Measurements from ENCODE around the gene SLC39A7. TPM values are rescaled to one million over a fixed set of nuclear protein-coding genes. Genes with fewer than 3 reads are reported as not detected.

SLC39A7 gene
- total and polyA plus RNA-seq, 2 of the 13 experiments (the other 11 are each of a cell fraction or from before 2014, with no cell fraction given) = 142 to 229 TPM

DNA sequence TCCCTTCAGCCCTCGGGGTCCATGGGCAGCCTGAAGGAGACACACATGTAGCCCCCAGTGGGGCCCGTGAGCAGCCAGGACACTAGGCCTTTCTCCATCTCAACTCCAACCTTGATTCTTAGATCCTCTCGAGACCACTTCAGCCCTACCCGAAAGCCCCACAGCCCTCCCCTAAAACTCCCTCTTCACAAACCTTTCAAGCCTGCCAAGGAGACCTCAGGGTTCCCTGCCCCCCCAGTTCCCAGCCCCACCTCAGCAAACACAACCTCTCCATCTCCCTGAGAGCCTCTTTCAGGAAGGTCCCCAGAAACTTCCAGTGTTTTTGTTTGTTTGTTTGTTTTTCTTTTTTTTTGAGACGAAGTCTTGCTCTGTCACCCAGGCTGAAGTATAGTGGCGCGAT lies 19.5 kb upstream of the SLC39A7 start:
- Histone ChIP-seq H3K27me3 (ENCODE audit: control insufficient read depth in 1 of 2, insufficient read depth in 2 of 2, low read length in 2 of 2) (peaks cover 4 to 35% of the 10 kb centered on the region in 2 experiments; a peak in 3 of 5 replicates), H3K4me1 (ENCODE audit: insufficient read depth, low read length) (peaks cover 6% of the 10 kb centered on the region; the same call in 1 of the 2 replicates), H3K9ac (ENCODE audit: insufficient read depth, low read depth, low read length) (no peak overlapping the region), H3K9me3 (ENCODE audit: low read length) (peaks cover 19% of the 10 kb centered on the region; the same call in 1 of the 2 replicates), H2AFZ (ENCODE audit: low read length) (no peak overlapping the region), H4K20me1 (ENCODE audit: insufficient read depth, low read length) (no peaks in the 10 kb centered on the region), H3K4me3 (replicated peaks in 1 of 3; ENCODE audit: insufficient read depth in 1 of 3, low read depth in 2 of 3, low read length in 3 of 3) (no peak overlapping the region), H3K36me3 (replicated peaks in 1 of 2; ENCODE audit: control insufficient read depth in 1 of 2, insufficient read depth in 2 of 2, low read length in 2 of 2) (no peaks in the 10 kb centered on the region), H3K4me2 (ENCODE audit: low read depth, low read length) (no peak overlapping the region), H3K27ac (ENCODE audit: extremely low read length, insufficient read depth, low read length) (no peak overlapping the region), H3K79me2 (ENCODE audit: insufficient read depth, low read length) (no peaks in the 10 kb centered on the region)
- intact Hi-C loops (cut with micrococcal nuclease; ENCODE audit: unreplicated experiment) (no loop called here), in situ Hi-C loops (cut with HindIII; ENCODE audit: extremely low pct_ligation_motif_present, low pct_unique_long_range_greater_than_20kb) (no loop called here)
- ATAC-seq (no peak), DNase-seq (ENCODE audit: low spot score) (no peak), FAIRE-seq (no peak)
- WGBS (ENCODE audit: low lambda C conversion rate) = 32% methylated on average over 7 of the region's 7 CpGs
- no TSS peak for BruUV-seq (replicated peaks)
- TF ChIP-seq ZNF607 (CRISPR knock-in tag; IDR thresholded peaks at IDR 0.05; ENCODE audit: borderline replicate concordance) = no peak
- no peak for TF ChIP-seq ZBTB8A (CRISPR knock-in tag; IDR thresholded peaks at IDR 0.05; ENCODE audit: borderline replicate concordance, low read depth)
- no peak for TF ChIP-seq MAZ (IDR thresholded peaks at IDR 0.05; ENCODE audit: borderline replicate concordance, low read depth, low read length)
- no peak for TF ChIP-seq MAZ (CRISPR knock-in tag; IDR thresholded peaks at IDR 0.05; ENCODE audit: low read depth)
- TF ChIP-seq, protein P1, sequence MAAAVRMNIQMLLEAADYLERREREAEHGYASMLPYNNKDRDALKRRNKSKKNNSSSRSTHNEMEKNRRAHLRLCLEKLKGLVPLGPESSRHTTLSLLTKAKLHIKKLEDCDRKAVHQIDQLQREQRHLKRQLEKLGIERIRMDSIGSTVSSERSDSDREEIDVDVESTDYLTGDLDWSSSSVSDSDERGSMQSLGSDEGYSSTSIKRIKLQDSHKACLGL (CRISPR knock-in tag; IDR thresholded peaks at IDR 0.05) = no peak
- TF ChIP-seq NFRKB (IDR thresholded peaks at IDR 0.05) = no peak
- TF ChIP-seq GABPA (IDR thresholded peaks at IDR 0.05; ENCODE audit: low read depth, low read length) = no peak
- TF ChIP-seq GABPA (CRISPR knock-in tag; IDR thresholded peaks at IDR 0.05; ENCODE audit: low read depth) = no peak
- TF ChIP-seq ZMYM4 (CRISPR knock-in tag; IDR thresholded peaks at IDR 0.05) = no peak
- TF ChIP-seq ISX (CRISPR knock-in tag; conservative IDR thresholded peaks at IDR 0.05) = no peak
- ChIA-PET CTCF (ENCODE audit: low intra/inter-chr PET ratio, low total read pairs) (no interaction called here), POLR2A (no interaction called here)
